ENCODE results near the gene CUBN.

CUBN gene

GRCh38 chr10:17106991-17107390, 22.6 kb downstream of the CUBN start:
- POLR2A ChIA-PET, result no interaction called here
- TF ChIP-seq ZNF449 (tag by site-specific recombination; IDR thresholded peaks at IDR 0.05), result no peak
- TF ChIP-seq ZNF24 (tag by site-specific recombination; IDR thresholded peaks at IDR 0.05), result no peak
- TF ChIP-seq ZNF514 (tag by site-specific recombination; IDR thresholded peaks at IDR 0.05), result no peak
- TF ChIP-seq ZNF701 (tag by site-specific recombination; IDR thresholded peaks at IDR 0.05), result no peak
- TF ChIP-seq ZFP3 (tag by site-specific recombination; IDR thresholded peaks at IDR 0.05; ENCODE audit: low read depth), result no peak
- TF ChIP-seq GFI1B (tag by site-specific recombination; IDR thresholded peaks at IDR 0.05), result no peak
- no peak for TF ChIP-seq CTCF (tag by site-specific recombination; IDR thresholded peaks at IDR 0.05)
- no peak for TF ChIP-seq ZBTB6 (tag by site-specific recombination; IDR thresholded peaks at IDR 0.05)
- TF ChIP-seq ZBTB7A (tag by site-specific recombination; IDR thresholded peaks at IDR 0.05; ENCODE audit: low read depth), result no peak
- no peak for TF ChIP-seq MZF1 (tag by site-specific recombination; IDR thresholded peaks at IDR 0.05; ENCODE audit: borderline replicate concordance)
- TF ChIP-seq REPIN1 (tag by site-specific recombination; IDR thresholded peaks at IDR 0.05; ENCODE audit: low read depth), result no peak
- CTCF ChIA-PET, result interaction anchor here (0.6 to 0.7 kb wide), 2 partner anchors 279 to 718 kb away, joined by 3 to 5 read pairs; no protein-coding TSS in a partner anchor
- Histone ChIP-seq H3K4me1 (ENCODE audit: control insufficient read depth, insufficient read depth, low read length) (peaks cover 4% of the 10 kb centered on the region; the same call in 1 of the 2 replicates), H3K4me3 (ENCODE audit: low read depth, low read length) (no peak overlapping the region), H3K36me3 (ENCODE audit: control insufficient read depth in 2 of 2, insufficient read depth in 1 of 2, low read length in 2 of 2) (no peaks in the 10 kb centered on the region), H3K9me3 (ENCODE audit: control insufficient read depth, insufficient read depth, low read depth, low read length) (no peaks in the 10 kb centered on the region), H3K27ac (ENCODE audit: extremely low read depth, low read depth, low read length) (no peak overlapping the region)

- TF ChIP-seq ZNF362 (tag by site-specific recombination; IDR thresholded peaks at IDR 0.05) (no peak), ZNF518A (tag by site-specific recombination; conservative IDR thresholded peaks at IDR 0.05; ENCODE audit: low read depth) (0 out of 2 replicates have a peak, but pooled peaks have one; percentile 26), ZNF394 (tag by site-specific recombination; IDR thresholded peaks at IDR 0.05; ENCODE audit: borderline replicate concordance) (peak; percentile 47; the same call in 1 of the 2 replicates)
- H3K36me3 ChIP-seq (ENCODE audit: control insufficient read depth in 2 of 2, insufficient read depth in 1 of 2, low read length in 2 of 2), result no peaks in the 10 kb centered on the region
- no peak overlapping the region for H3K27ac ChIP-seq (ENCODE audit: extremely low read depth, low read depth, low read length)
- H3K4me3 ChIP-seq (ENCODE audit: low read depth, low read length), result no peak overlapping the region
- peaks cover 4% of the 10 kb centered on the region; the same call in 1 of the 2 replicates for H3K4me1 ChIP-seq (ENCODE audit: control insufficient read depth, insufficient read depth, low read length)
- CTCF ChIA-PET, result no interaction called here
- POLR2A ChIA-PET, result no interaction called here
- H3K9me3 ChIP-seq (ENCODE audit: control insufficient read depth, insufficient read depth, low read depth, low read length), result no peaks in the 10 kb centered on the region
These were observed 27.7 kb downstream of the CUBN start for GRCh38 chr10:17101910-17102266.
